DMS153 (cell line): Measurements from ENCODE around the gene CUX1.
"Not testable (repeated sequence)": the region's sequence is repeated elsewhere in the genome, so short reads cannot be mapped to it uniquely, and the experiment has no call there.

Experiments used
- DNase-seq: peaks from one replicate; lab custom pipeline; 2025; lab: John Stamatoyannopoulos, UW

The CUX1 gene

GRCh38 chr7:101817471-101818286 is at the start of gene CUX1:
Gene CUX1 (plus strand): TSS chr7:101817626. CDS start chr7:101817640, 14 bp downstream.
- DNase-seq = no peak

- DNase-seq = no peak
Observed at GRCh38 chr7:101768280-101768679, 49.1 kb upstream of the CUX1 start.

GRCh38 chr7:101770466-101770865 is 47.0 kb upstream of the CUX1 start:
- DNase-seq = no peak

GRCh38 chr7:101772508-101773211 is 44.8 kb upstream of the CUX1 start:
- no peak for DNase-seq

GRCh38 chr7:101775181-101775580 is 42.2 kb upstream of the CUX1 start:
- DNase-seq = no peak

GRCh38 chr7:101778026-101778580 is 39.3 kb upstream of the CUX1 start:
- DNase-seq = no peak

GRCh38 chr7:101779267-101779666 is 38.2 kb upstream of the CUX1 start:
- no peak for DNase-seq

- no peak for DNase-seq
Observed at GRCh38 chr7:101780281-101780680, 37.1 kb upstream of the CUX1 start.

- no peak for DNase-seq
Observed at GRCh38 chr7:101781439-101781838, 36.0 kb upstream of the CUX1 start.

- DNase-seq = no peak
Observed at GRCh38 chr7:101782476-101782875, 35.0 kb upstream of the CUX1 start.

- DNase-seq = no peak
Observed at GRCh38 chr7:101782896-101783295, 34.5 kb upstream of the CUX1 start.

- no peak for DNase-seq
Observed at GRCh38 chr7:101783381-101784181, 33.8 kb upstream of the CUX1 start.

- DNase-seq = no peak
Observed at GRCh38 chr7:101784292-101785127, 32.9 kb upstream of the CUX1 start.

- no peak for DNase-seq
Observed at GRCh38 chr7:101787864-101788263, 29.6 kb upstream of the CUX1 start.

- DNase-seq = no peak
Observed at GRCh38 chr7:101788517-101788916, 28.9 kb upstream of the CUX1 start.

- no peak for DNase-seq
Observed at GRCh38 chr7:101790566-101791293, 26.7 kb upstream of the CUX1 start.

- no peak for DNase-seq
Observed at GRCh38 chr7:101792051-101792681, 25.3 kb upstream of the CUX1 start.

GRCh38 chr7:101792682-101793071 is 24.7 kb upstream of the CUX1 start:
- DNase-seq = not testable (repeated sequence)

- DNase-seq = no peak
Observed at GRCh38 chr7:101795461-101795860, 22.0 kb upstream of the CUX1 start.

GRCh38 chr7:101798173-101798572 is 19.3 kb upstream of the CUX1 start:
- DNase-seq = not testable (repeated sequence)
